ENCODE results near the gene TOMM34. TPM values are rescaled to one million over a fixed set of nuclear protein-coding genes. Genes with fewer than 3 reads are reported as not detected.

Gene TOMM34
- total and polyA plus RNA-seq, 9 of the 15 experiments (the other 6 are each of a cell fraction or from before 2014, with no cell fraction given), result 18.1 to 69.4 (median 41.7) TPM

GRCh38 chr20:44955270-44955669 lies 4.9 kb downstream of the TOMM34 start:
- no TSS peak for BruUV-seq (replicated peaks)
- H3K9ac ChIP-seq (ENCODE audit: insufficient read depth in 1 of 2, low read depth in 2 of 2, low read length in 2 of 2), result no peak overlapping the region
- H3K4me1 ChIP-seq (replicated peaks in 1 of 2; ENCODE audit: control insufficient read depth in 2 of 2, insufficient read depth in 2 of 2, low read length in 2 of 2), result peaks cover 8 to 9% of the 10 kb centered on the region in 2 experiments; a peak in 4 of 5 replicates
- no peak overlapping the region for H3K27ac ChIP-seq (ENCODE audit: extremely low read depth, low read depth, low read length)
- CTCF ChIA-PET (ENCODE audit: low intra/inter-chr PET ratio), result no interaction called here
- no peak for ATAC-seq
- no peak for FAIRE-seq
- no peaks in the 10 kb centered on the region for H3K9me3 ChIP-seq (replicated peaks; ENCODE audit: control insufficient read depth, insufficient read depth, low read depth, low read length)
- no peak overlapping the region for H2AFZ ChIP-seq (ENCODE audit: low read depth, low read length)
- no peak for DNase-seq (ENCODE audit: extremely low read depth in 1 of 4, low spot score in 3 of 4)
- in situ Hi-C loops (cut with MboI), result no loop called here
- H3K9me1 ChIP-seq (ENCODE audit: control insufficient read depth, insufficient read depth, low read length), result no peaks in the 10 kb centered on the region
- 84% methylated on average over 4 of the region's 4 CpGs for WGBS (ENCODE audit: insufficient coverage, low coverage, missing lambda C conversion rate)
- H3K27me3 ChIP-seq (ENCODE audit: control insufficient read depth in 2 of 2, insufficient read depth in 2 of 2, low read length in 2 of 2), result no peaks in the 10 kb centered on the region
- H3K79me2 ChIP-seq (ENCODE audit: control insufficient read depth, insufficient read depth, low read length), result peaks cover 45% of the 10 kb centered on the region
- no peak overlapping the region for H3K4me3 ChIP-seq
- H4K20me1 ChIP-seq (replicated peaks; ENCODE audit: control insufficient read depth, insufficient read depth, low read length), result no peaks in the 10 kb centered on the region
- intact Hi-C loops (cut with micrococcal nuclease), result no loop called here
- H3K36me3 ChIP-seq (ENCODE audit: control insufficient read depth, insufficient read depth, low read length), result peaks cover 85% of the 10 kb centered on the region
- no peak overlapping the region for H3K4me2 ChIP-seq (ENCODE audit: insufficient read depth, low read length)
- POLR2A ChIA-PET, result no interaction called here
- no peak for TF ChIP-seq KLF1 (tag; IDR thresholded peaks at IDR 0.05)
- no peak for TF ChIP-seq RBM17 (IDR thresholded peaks at IDR 0.05; ENCODE audit: borderline replicate concordance, low read depth, low read length)
- TF ChIP-seq CTCF (IDR thresholded peaks at IDR 0.05 in 2 of 3, conservative IDR thresholded peaks at IDR 0.05 in 1 of 3; ENCODE audit: insufficient read depth in 2 of 3, low read depth in 1 of 3, low read length in 3 of 3), result no peak
- TF ChIP-seq TGIF2 (CRISPR knock-in tag; IDR thresholded peaks at IDR 0.05), result no peak
- no peak for TF ChIP-seq PTTG1 (tag; IDR thresholded peaks at IDR 0.05; ENCODE audit: low read depth)
- TF ChIP-seq POLR2G (IDR thresholded peaks at IDR 0.05; ENCODE audit: low read depth, low read length), result no peak
- TF ChIP-seq ZNF311 (CRISPR knock-in tag; IDR thresholded peaks at IDR 0.05), result no peak
- TF ChIP-seq ZNF140 (CRISPR knock-in tag; IDR thresholded peaks at IDR 0.05), result no peak
- TF ChIP-seq CBFA2T2 (conservative IDR thresholded peaks at IDR 0.05), result no peak
- TF ChIP-seq ZNF609 (CRISPR knock-in tag; IDR thresholded peaks at IDR 0.05; ENCODE audit: borderline replicate concordance), result no peak
- TF ChIP-seq MYBL2 (IDR thresholded peaks at IDR 0.05; ENCODE audit: low read depth), result no peak
- no peak for TF ChIP-seq MYBL2 (CRISPR knock-in tag; IDR thresholded peaks at IDR 0.05; ENCODE audit: borderline replicate concordance)
- TF ChIP-seq CEBPG (CRISPR knock-in tag; IDR thresholded peaks at IDR 0.05), result no peak
- TF ChIP-seq CEBPG (tag; conservative IDR thresholded peaks at IDR 0.05 in 1 of 2, IDR thresholded peaks at IDR 0.05 in 1 of 2), result no peak
- no peak for TF ChIP-seq ETS1 (conservative IDR thresholded peaks at IDR 0.05; ENCODE audit: control insufficient read depth, low read depth, low read length)
